NB4 (cell line): ENCODE data around the gene STYXL1.

Experiments
- DNase-seq: peaks from one replicate; pipeline ENCODE4 v3.0.0; 2010; ENCODE audit warnings: low read depth
- H3K4me3 ChIP-seq: one replicate; pipeline ENCODE4 v1.5.1; 2011; ENCODE audit warnings: mild to moderate bottlenecking, low read depth, low read length, moderate library complexity
- MAX ChIP-seq: IDR thresholded peaks from 2 replicates; pipeline ENCODE4 v1.6.1; 2011; ENCODE audit warnings: low read depth, low read length
- MYC ChIP-seq: IDR thresholded peaks from 2 replicates; pipeline ENCODE4 v1.6.1; 2011; ENCODE audit warnings: low read depth, low read length
- POLR2A ChIP-seq: IDR thresholded peaks from 2 replicates; pipeline ENCODE4 v1.6.1; 2011; ENCODE audit warnings: mild to moderate bottlenecking; ENCODE audit not compliant: insufficient read length; ENCODE audit errors: extremely low read depth
- TF ChIP-seq, protein P1 (sequence below): IDR thresholded peaks from one replicate; pipeline ENCODE4 v1.5.1; 2012; ENCODE audit warnings: low read depth, low read length

The STYXL1 gene

DNA sequence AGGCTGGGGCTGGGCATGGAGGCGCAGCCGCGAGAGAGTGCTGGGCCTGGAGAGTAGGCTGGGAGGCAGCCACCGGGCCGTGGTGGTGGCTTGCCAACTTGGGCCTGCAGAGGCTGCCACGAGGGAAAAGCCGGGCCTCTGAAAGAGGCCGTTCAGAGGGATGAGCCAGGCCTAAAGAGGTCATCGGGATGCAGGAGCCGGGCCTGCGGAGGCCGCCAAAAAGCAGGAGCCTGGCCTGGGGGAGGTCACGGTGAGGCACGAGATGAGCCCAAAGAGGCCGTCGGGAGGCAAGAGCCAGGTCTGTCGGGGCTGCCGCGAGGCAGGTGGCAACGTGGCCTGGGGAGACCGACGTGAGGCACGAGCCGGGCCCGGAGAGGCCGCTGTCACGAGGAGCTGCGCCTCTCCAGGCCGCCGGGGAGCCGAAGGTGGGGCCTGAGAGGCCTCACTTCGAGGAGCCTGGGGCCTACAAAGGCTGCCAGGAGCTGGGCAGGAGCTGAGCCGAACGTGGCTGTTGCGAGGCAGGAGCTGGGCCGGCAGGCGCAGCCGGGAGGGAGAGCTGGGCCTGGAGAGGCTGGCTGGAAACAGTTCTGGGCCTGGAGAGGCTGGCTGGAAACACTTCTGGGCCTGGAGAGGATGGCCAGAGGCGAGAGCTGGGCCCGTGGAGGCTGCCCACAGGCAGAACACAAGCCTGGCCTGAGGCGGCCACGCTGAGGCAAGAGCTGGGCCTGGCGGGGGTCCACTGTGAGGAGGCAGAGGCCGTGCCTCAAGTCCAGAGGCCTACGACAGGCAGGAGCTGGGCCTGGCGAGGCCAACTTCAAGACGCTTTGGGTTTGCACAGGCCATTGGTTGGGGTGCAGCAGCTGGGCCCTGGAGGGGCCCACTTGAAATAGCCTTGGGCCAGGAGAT is 24.7 kb upstream of the STYXL1 start:
- H3K4me3 ChIP-seq, result no peak overlapping the region
- no peak for TF ChIP-seq MYC
- TF ChIP-seq, protein P1, sequence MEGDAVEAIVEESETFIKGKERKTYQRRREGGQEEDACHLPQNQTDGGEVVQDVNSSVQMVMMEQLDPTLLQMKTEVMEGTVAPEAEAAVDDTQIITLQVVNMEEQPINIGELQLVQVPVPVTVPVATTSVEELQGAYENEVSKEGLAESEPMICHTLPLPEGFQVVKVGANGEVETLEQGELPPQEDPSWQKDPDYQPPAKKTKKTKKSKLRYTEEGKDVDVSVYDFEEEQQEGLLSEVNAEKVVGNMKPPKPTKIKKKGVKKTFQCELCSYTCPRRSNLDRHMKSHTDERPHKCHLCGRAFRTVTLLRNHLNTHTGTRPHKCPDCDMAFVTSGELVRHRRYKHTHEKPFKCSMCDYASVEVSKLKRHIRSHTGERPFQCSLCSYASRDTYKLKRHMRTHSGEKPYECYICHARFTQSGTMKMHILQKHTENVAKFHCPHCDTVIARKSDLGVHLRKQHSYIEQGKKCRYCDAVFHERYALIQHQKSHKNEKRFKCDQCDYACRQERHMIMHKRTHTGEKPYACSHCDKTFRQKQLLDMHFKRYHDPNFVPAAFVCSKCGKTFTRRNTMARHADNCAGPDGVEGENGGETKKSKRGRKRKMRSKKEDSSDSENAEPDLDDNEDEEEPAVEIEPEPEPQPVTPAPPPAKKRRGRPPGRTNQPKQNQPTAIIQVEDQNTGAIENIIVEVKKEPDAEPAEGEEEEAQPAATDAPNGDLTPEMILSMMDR, result no peak
- no peak for TF ChIP-seq MAX
- no peak for DNase-seq

GRCh38 chr7:76071316-76072242 is 23.8 kb upstream of the STYXL1 start:
- DNase-seq, result peak; percentile 4
- H3K4me3 ChIP-seq, result no peak overlapping the region
- TF ChIP-seq MYC (no peak), POLR2A (no peak), MAX (no peak)
- TF ChIP-seq, protein P1, result no peak

- DNase-seq, result peak; percentile 81
- TF ChIP-seq, protein P1, result peak; percentile 45
- no peak for TF ChIP-seq POLR2A
- no peak overlapping the region for H3K4me3 ChIP-seq
These were observed 21.4 kb upstream of the STYXL1 start for GRCh38 chr7:76069238-76069638.

DNA sequence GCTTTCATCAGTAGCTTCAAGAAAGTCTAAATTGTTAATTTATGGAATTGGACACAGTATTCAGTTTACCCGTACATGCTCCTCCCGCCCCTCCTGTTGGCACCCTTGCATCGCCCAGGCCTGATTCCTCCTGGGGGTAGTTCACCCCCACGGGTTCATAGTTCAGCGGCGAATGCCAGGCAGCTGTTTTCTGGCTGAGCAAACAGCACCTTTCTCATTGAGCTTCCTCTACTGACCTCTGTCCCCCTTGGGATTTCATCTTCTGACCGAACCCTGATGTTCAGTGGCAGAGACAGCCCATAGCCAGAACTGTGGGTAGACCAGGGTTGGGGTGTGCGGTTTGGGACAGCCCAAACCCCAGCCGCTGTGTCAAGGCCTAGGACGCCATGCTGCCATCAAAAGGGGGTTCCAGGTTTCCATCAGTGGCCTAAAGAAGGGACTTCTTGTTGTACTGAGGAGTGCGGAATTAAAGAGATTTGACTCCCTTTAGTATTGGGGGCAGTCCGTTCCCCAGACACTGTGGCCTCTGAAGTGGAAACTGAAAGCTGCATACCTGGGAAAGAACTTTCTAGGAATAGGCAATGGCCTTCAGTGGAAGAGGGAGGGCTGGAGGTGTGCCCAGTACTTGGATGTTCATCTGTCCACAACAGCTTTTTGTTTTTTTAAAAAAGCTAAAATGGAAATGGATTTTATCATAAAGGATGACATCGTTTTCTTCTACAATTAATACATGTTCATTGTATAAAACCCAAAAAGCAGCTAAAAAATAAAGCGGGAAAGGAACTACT is 19.1 kb upstream of the STYXL1 start:
- DNase-seq, result no peak
- no peak overlapping the region for H3K4me3 ChIP-seq
- TF ChIP-seq, protein P1, result no peak
- TF ChIP-seq MAX, result no peak
- no peak for TF ChIP-seq POLR2A
- TF ChIP-seq MYC, result no peak

DNA sequence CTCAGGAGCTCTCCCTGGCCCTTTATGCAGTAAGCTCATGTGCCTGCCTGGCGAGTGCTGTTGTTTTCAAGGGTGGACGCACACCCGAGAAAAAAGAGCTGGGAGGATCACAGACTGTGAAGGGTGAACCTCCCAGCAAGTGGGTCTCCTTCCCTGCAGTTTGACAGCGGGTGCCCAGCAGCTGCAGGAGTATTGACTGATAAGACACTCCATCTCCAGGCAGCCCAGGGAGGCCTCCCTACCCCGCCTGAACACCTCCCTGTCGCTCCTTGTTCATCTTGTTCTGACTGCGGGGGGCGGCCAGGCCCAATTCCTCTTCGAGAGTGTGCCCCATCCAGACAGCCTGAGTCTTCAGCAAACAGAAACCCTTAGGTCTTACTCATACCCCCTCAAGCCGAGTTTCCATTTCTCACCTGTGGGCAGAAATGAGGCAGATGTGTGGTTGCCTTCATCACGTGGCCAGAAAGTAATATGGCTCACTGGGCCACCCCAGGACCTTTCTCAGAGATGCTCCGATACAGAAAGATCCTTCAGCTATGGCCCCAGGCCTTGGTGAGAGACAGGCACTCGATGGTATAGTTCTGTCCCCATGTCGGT is 17.3 kb upstream of the STYXL1 start:
- no peak for DNase-seq
- no peak for TF ChIP-seq MAX
- TF ChIP-seq, protein P1, result no peak
- TF ChIP-seq MYC, result no peak
- TF ChIP-seq POLR2A, result no peak
- H3K4me3 ChIP-seq, result no peak overlapping the region
